HepG2 (cell line): ENCODE measurements around the gene PCCB. TPM values are rescaled to one million over a fixed set of nuclear protein-coding genes. Genes with fewer than 3 reads are reported as not detected.
A peak's percentile ranks its signal among the peaks of the same experiment; 100 is the strongest.

ENCODE experiments used
- ATAC-seq: fragments of 200-7000 bp; cut with Tn5 transposase; 3 replicates; pipeline ENCODE4 v1.9.1; 2020; ENCODE audit warnings: mild to moderate bottlenecking, moderate library complexity
- BruUV-seq: library from RNA; stranded (reverse); fragments of 400-500 nt; replicated peaks from 2 replicates; lab custom pipeline; 2021; lab: Mats Ljungman, UMichigan
- CTCF ChIA-PET: fragments of 300-600 bp; formaldehyde crosslinking; extraction: SDS; loops from one replicate; lab custom pipeline; 2021; ENCODE audit warnings: low total read pairs, inconsistent platforms, low intra/inter-chr PET ratio; lab: Yijun Ruan, JAX
- POLR2A ChIA-PET: fragments of 350-600 bp; sonication (Branson Sonifier 250); formaldehyde crosslinking; loops from one replicate; lab custom pipeline; 2020; ENCODE audit warnings: antibody characterized with exemption, inconsistent platforms; lab: Yijun Ruan, JAX
- DNase-seq: peaks from one replicate; pipeline ENCODE4 v3.0.0-alpha.2; 2015; ENCODE audit warnings: low spot score
- FAIRE-seq: peaks from 3 replicates; lab custom pipeline; 2011; peaks lifted over from hg19 to GRCh38; lab: Jason Lieb, UNC
- H2AFZ ChIP-seq: one replicate; pipeline ENCODE4 v1.6.1; 2011; ENCODE audit warnings: low read length, inconsistent platforms
- H3K27ac ChIP-seq: fragments of 300-600 bp; 3 replicates; pipeline ENCODE4 v1.8.0; 2011; ENCODE audit warnings: mixed run types, mild to moderate bottlenecking, mixed read lengths, low read length, inconsistent platforms; ENCODE audit not compliant: insufficient read depth; ENCODE audit errors: extremely low read length
- H3K27me3 ChIP-seq, 2 experiments: fragments of 200-600 bp in 1 of 2; 2 replicates in 1 of 2; 3 replicates in 1 of 2; pipeline versions ENCODE4 v1.6.0 to v1.8.0; 2011; ENCODE audit warnings: low read length in 2 of 2, mild to moderate bottlenecking in 2 of 2, moderate library complexity in 2 of 2, inconsistent platforms in 1 of 2; ENCODE audit not compliant: insufficient read depth in 2 of 2, control insufficient read depth in 1 of 2
- H3K36me3 ChIP-seq, 2 experiments: fragments of 200-600 bp in 1 of 2; replicated peaks in 1 of 2; 2 replicates in 1 of 2; 3 replicates in 1 of 2; pipeline versions ENCODE4 v1.5.1 to v1.8.0; 2011; ENCODE audit warnings: low read length in 2 of 2, inconsistent platforms in 1 of 2; ENCODE audit not compliant: insufficient read depth in 2 of 2, control insufficient read depth in 1 of 2
- H3K4me1 ChIP-seq: 2 replicates; pipeline ENCODE4 v1.5.1; 2012; ENCODE audit warnings: low read length, inconsistent platforms; ENCODE audit not compliant: insufficient read depth
- H3K4me2 ChIP-seq: 2 replicates; pipeline ENCODE4 v1.6.0; 2011; ENCODE audit warnings: low read depth, low read length, inconsistent platforms
- H3K4me3 ChIP-seq, 3 experiments: fragments of 200-600 bp in 1 of 3; sonication (generic), shearing (Covaris generic) in 1 of 3; replicated peaks in 1 of 3; 2 replicates each; pipeline ENCODE4 v1.5.1; 2011 to 2016; ENCODE audit warnings: low read length in 3 of 3, inconsistent platforms in 2 of 3, low read depth in 2 of 3, mild to moderate bottlenecking in 2 of 3, control low read depth in 1 of 3, mixed read lengths in 1 of 3; ENCODE audit not compliant: insufficient read depth in 1 of 3
- H3K79me2 ChIP-seq: one replicate; pipeline ENCODE4 v1.6.1; 2011; ENCODE audit warnings: low read length, inconsistent platforms; ENCODE audit not compliant: insufficient read depth
- H3K9ac ChIP-seq: 2 replicates; pipeline ENCODE4 v1.6.0; 2011; ENCODE audit warnings: mild to moderate bottlenecking, low read depth, low read length, inconsistent platforms; ENCODE audit not compliant: insufficient read depth
- H3K9me3 ChIP-seq: 2 replicates; pipeline ENCODE4 v1.5.1; 2012; ENCODE audit warnings: mild to moderate bottlenecking, low read length
- H4K20me1 ChIP-seq: 2 replicates; pipeline ENCODE4 v1.6.0; 2011; ENCODE audit warnings: inconsistent platforms, mild to moderate bottlenecking, low read length, moderate library complexity; ENCODE audit not compliant: insufficient read depth
- ARID5B ChIP-seq: IDR thresholded peaks from 2 replicates; pipeline ENCODE4 v1.4.0; 2020; ENCODE audit warnings: mild to moderate bottlenecking, missing genetic modification reagents
- CBX2 ChIP-seq, 2 experiments: fragments of 200-600 bp in 1 of 2; sonication (generic); formaldehyde crosslinking in 1 of 2; IDR thresholded peaks; 2 replicates each; pipeline versions ENCODE4 v1.7.0 to v1.8.1; 2018 to 2022; ENCODE audit warnings: low read depth in 2 of 2, low read length in 1 of 2, mild to moderate bottlenecking in 1 of 2, missing genetic modification reagents in 1 of 2
- FOSL2 ChIP-seq: sonication (generic); formaldehyde crosslinking; IDR thresholded peaks from 2 replicates; pipeline ENCODE4 v1.4.0; 2020; ENCODE audit warnings: missing genetic modification reagents
- HOXA7 ChIP-seq: sonication (generic); formaldehyde crosslinking; IDR thresholded peaks from 2 replicates; pipeline ENCODE4 v1.8.1; 2022; ENCODE audit warnings: mild to moderate bottlenecking, missing genetic modification reagents, moderate library complexity
- MAFK ChIP-seq, 2 experiments: IDR thresholded peaks in 1 of 2; conservative IDR thresholded peaks in 1 of 2; 2 replicates each; pipeline ENCODE4 v1.6.1; 2011; ENCODE audit warnings: improper control_type of control experiment in 2 of 2, low read length in 2 of 2
- PRDM15 ChIP-seq: sonication (generic); formaldehyde crosslinking; IDR thresholded peaks from 2 replicates; pipeline ENCODE4 v1.4.0; 2020; ENCODE audit warnings: missing genetic modification reagents
- ZBTB8A ChIP-seq: sonication (generic); formaldehyde crosslinking; IDR thresholded peaks from 2 replicates; pipeline ENCODE4 v1.4.0; 2020; ENCODE audit warnings: mild to moderate bottlenecking, low read depth, missing genetic modification reagents, borderline replicate concordance
- ZNF317 ChIP-seq: sonication (generic); formaldehyde crosslinking; IDR thresholded peaks from 2 replicates; pipeline ENCODE4 v1.5.0; 2020; ENCODE audit warnings: mild to moderate bottlenecking, missing genetic modification reagents
- ZNF740 ChIP-seq: sonication (generic); formaldehyde crosslinking; IDR thresholded peaks from 2 replicates; pipeline ENCODE4 v1.4.0; 2020; ENCODE audit warnings: missing genetic modification reagents
- ZSCAN21 ChIP-seq: sonication (generic); formaldehyde crosslinking; IDR thresholded peaks from 2 replicates; pipeline ENCODE4 v1.8.0; 2022; ENCODE audit warnings: mild to moderate bottlenecking, missing genetic modification reagents, moderate library complexity, borderline replicate concordance
- in situ Hi-C: cut with HindIII; loops from 2 replicates; pipeline ENCODE4 v1.10.0; 2017; ENCODE audit warnings: low pct_unique_long_range_greater_than_20kb; ENCODE audit not compliant: extremely low pct_ligation_motif_present
- intact Hi-C: fragments of 100-400 bp; cut with micrococcal nuclease; formaldehyde crosslinking; loops from one replicate; pipeline ENCODE4 v1.10.0; 2022; ENCODE audit not compliant: unreplicated experiment
- polyA plus RNA-seq, 8 experiments: library from polyadenylated mRNA; depleted of rRNA in 3 of 8; stranded (reverse) in 7 of 8; unstranded in 1 of 8; fragments of >200 nt; fragmentation: Illumina TruSeq in 4 of 8; extraction: Trizol in 4 of 8; gene quantifications; 2 replicates each; pipeline versions ENCODE4 v1.2.1 to v1.2.3, GENCODE V29; 2011 to 2016; ENCODE audit warnings: low read depth in 4 of 8, missing spikeins in 1 of 8, mixed read lengths in 1 of 8; ENCODE audit not compliant: insufficient read depth in 1 of 8
- total RNA-seq, 5 experiments: library from RNA; depleted of rRNA; stranded (reverse); fragments of >200 nt; fragmentation: Illumina TruSeq; extraction: Trizol; gene quantifications; 2 replicates each; pipeline ENCODE4 v1.2.3, GENCODE V29; 2016; ENCODE audit warnings: low read depth in 1 of 5

The PCCB gene
- total and polyA plus RNA-seq, 2 of the 13 experiments (the other 11 are each of a cell fraction or from before 2014, with no cell fraction given): 84.1 to 88.7 TPM

GRCh38 chr3:136332302-136332701 is 82.2 kb downstream of the PCCB start (continued):
- TF ChIP-seq MAFK (conservative IDR thresholded peaks at IDR 0.05 in 1 of 2, IDR thresholded peaks at IDR 0.05 in 1 of 2; ENCODE audit: low read length in 2 of 2) (no peak), ZSCAN21 (CRISPR knock-in tag) (no peak), HOXA7 (no peak), ZNF740 (CRISPR knock-in tag) (no peak), ZBTB8A (no peak), CBX2 (IDR thresholded peaks at IDR 0.05; ENCODE audit: low read depth, low read length) (no peak), CBX2 (CRISPR knock-in tag; IDR thresholded peaks at IDR 0.05; ENCODE audit: low read depth) (no peak)

- H3K9me3 ChIP-seq: no peaks in the 10 kb centered on the region
- intact Hi-C loops (no loop called here), in situ Hi-C loops (no loop called here)
- POLR2A ChIA-PET: interaction anchor here (2.2 kb wide), 1 partner anchor 82 kb away, joined by 6 read pairs; no protein-coding TSS in a partner anchor
- H3K36me3 ChIP-seq: peaks cover 20 to 50% of the 10 kb centered on the region in 2 experiments; a peak in 4 of 5 replicates
- peak; percentile 24 for DNase-seq
- H2AFZ ChIP-seq: no peak overlapping the region
- H3K9ac ChIP-seq: no peak overlapping the region
- 0 out of 2 replicates have a peak, but pooled peaks cover 4% of the 10 kb centered on the region for H3K4me1 ChIP-seq
- no peak for FAIRE-seq
- no peak overlapping the region for H3K27ac ChIP-seq
- ATAC-seq: peak; percentile 46; the same call in 2 of the 3 replicates
- H3K4me3 ChIP-seq: no peak overlapping the region
- CTCF ChIA-PET: no interaction called here
- H3K79me2 ChIP-seq: no peaks in the 10 kb centered on the region
- H4K20me1 ChIP-seq: no peaks in the 10 kb centered on the region
- BruUV-seq: no TSS peak
- 0 out of 2 replicates have a peak, but pooled peaks have one; percentile 22 for TF ChIP-seq PRDM15
- no peak for TF ChIP-seq ZNF317
- peak; percentile 34; the same call in 1 of the 2 replicates for TF ChIP-seq FOSL2 (CRISPR knock-in tag)
- peak; percentile 43; the same call in 1 of the 2 replicates for TF ChIP-seq ARID5B (CRISPR knock-in tag)
- no peak overlapping the region for H3K4me2 ChIP-seq
- no peaks in the 10 kb centered on the region for H3K27me3 ChIP-seq
Observed at GRCh38 chr3:136332776-136333175, 82.6 kb downstream of the PCCB start.
